IMR-90 (cell line): Measurements from ENCODE around the gene SLC25A21. TPM values are rescaled to one million over a fixed set of nuclear protein-coding genes. Genes with fewer than 3 reads are reported as not detected.

Source experiments
- ATAC-seq: fragments of 200-7000 bp; cut with Tn5 transposase; 2 replicates; pipeline ENCODE4 v1.9.1; 2020; ENCODE audit warnings: low read depth, mild to moderate bottlenecking, moderate library complexity
- BruUV-seq: library from RNA; stranded (reverse); fragments of 400-500 nt; replicated peaks from 2 replicates; lab custom pipeline; 2021; lab: Mats Ljungman, UMichigan
- CTCF ChIA-PET: fragments of 300-600 bp; formaldehyde crosslinking; extraction: SDS; loops from one replicate; lab custom pipeline; 2021; ENCODE audit warnings: antibody characterized with exemption; lab: Yijun Ruan, JAX
- POLR2A ChIA-PET: fragments of 300-600 bp; sonication (Branson Sonifier 250); formaldehyde crosslinking; loops from one replicate; lab custom pipeline; 2022; ENCODE audit warnings: antibody characterized with exemption; ENCODE audit not compliant: unreplicated experiment; lab: Charles Lee
- DNase-seq: peaks from one replicate; pipeline ENCODE4 v3.0.0; 2013
- H2AFZ ChIP-seq: replicated peaks from 2 replicates; pipeline ENCODE3; 2013; ENCODE audit warnings: low read length, mild to moderate bottlenecking; ENCODE audit not compliant: poor library complexity
- H2AK5ac ChIP-seq: 2 replicates; pipeline ENCODE4 v1.6.1; 2013; ENCODE audit warnings: low read depth, low read length, inconsistent platforms
- H2AK9ac ChIP-seq: replicated peaks from 2 replicates; pipeline ENCODE3; 2013; ENCODE audit warnings: mild to moderate bottlenecking, low read depth, low read length, moderate library complexity; ENCODE audit not compliant: poor library complexity
- H2BK120ac ChIP-seq: 2 replicates; pipeline ENCODE4 v1.6.1; 2013; ENCODE audit warnings: low read depth, low read length, inconsistent platforms
- H2BK15ac ChIP-seq: 3 replicates; pipeline ENCODE4 v1.6.1; 2013; ENCODE audit warnings: low read depth, low read length, inconsistent platforms
- H2BK20ac ChIP-seq: 2 replicates; pipeline ENCODE4 v1.6.1; 2013; ENCODE audit warnings: low read depth, mild to moderate bottlenecking, inconsistent platforms, low read length, moderate library complexity
- H2BK5ac ChIP-seq: 2 replicates; pipeline ENCODE4 v1.6.1; 2013; ENCODE audit warnings: mild to moderate bottlenecking, low read depth, low read length, inconsistent platforms; ENCODE audit not compliant: poor library complexity, severe bottlenecking
- H3K14ac ChIP-seq: replicated peaks from 2 replicates; pipeline ENCODE4 v1.6.1; 2013; ENCODE audit warnings: low read depth, low read length, inconsistent platforms
- H3K18ac ChIP-seq: 2 replicates; pipeline ENCODE4 v1.6.1; 2013; ENCODE audit warnings: low read depth, low read length, control low read depth
- H3K23ac ChIP-seq: 2 replicates; pipeline ENCODE4 v1.6.1; 2013; ENCODE audit warnings: low read depth, low read length, inconsistent platforms
- H3K27ac ChIP-seq: 2 replicates; pipeline ENCODE4 v1.5.1; 2013; ENCODE audit warnings: mild to moderate bottlenecking, control low read depth, low read length; ENCODE audit not compliant: insufficient read depth
- H3K27me3 ChIP-seq: 2 replicates; pipeline ENCODE4 v1.6.1; 2013; ENCODE audit warnings: low read length; ENCODE audit not compliant: control insufficient read depth, insufficient read depth
- H3K36me3 ChIP-seq: 2 replicates; pipeline ENCODE4 v1.6.1; 2013; ENCODE audit warnings: low read length, mixed read lengths; ENCODE audit not compliant: control insufficient read depth, insufficient read depth
- H3K4ac ChIP-seq: 2 replicates; pipeline ENCODE4 v1.6.1; 2013; ENCODE audit warnings: low read depth, low read length, inconsistent platforms
- H3K4me1 ChIP-seq: 2 replicates; pipeline ENCODE4 v1.6.1; 2013; ENCODE audit warnings: low read length, mixed read lengths; ENCODE audit not compliant: control insufficient read depth, insufficient read depth
- H3K4me2 ChIP-seq: 2 replicates; pipeline ENCODE4 v1.6.1; 2013; ENCODE audit warnings: low read depth, mild to moderate bottlenecking, control low read depth, low read length, moderate library complexity
- H3K4me3 ChIP-seq: 2 replicates; pipeline ENCODE4 v1.5.1; 2013; ENCODE audit warnings: low read depth, mild to moderate bottlenecking, control low read depth, low read length, moderate library complexity; ENCODE audit not compliant: insufficient read depth
- H3K56ac ChIP-seq: 2 replicates; pipeline ENCODE4 v1.6.1; 2013; ENCODE audit warnings: low read length, inconsistent platforms; ENCODE audit not compliant: insufficient read depth; ENCODE audit errors: extremely low read depth
- H3K79me1 ChIP-seq, 2 experiments: 2 replicates each; pipeline ENCODE4 v1.6.1; 2013; ENCODE audit warnings: low read length in 2 of 2, inconsistent platforms in 1 of 2, low read depth in 1 of 2
- H3K9ac ChIP-seq: 2 replicates; pipeline ENCODE4 v1.6.1; 2013; ENCODE audit warnings: low read depth, low read length, control low read depth
- H3K9me1 ChIP-seq: 2 replicates; pipeline ENCODE4 v1.6.1; 2013; ENCODE audit warnings: low read length, inconsistent platforms; ENCODE audit not compliant: insufficient read depth
- H3K9me3 ChIP-seq: 2 replicates; pipeline ENCODE4 v1.6.1; 2013; ENCODE audit warnings: low read length; ENCODE audit not compliant: control insufficient read depth, insufficient read depth
- H4K20me1 ChIP-seq: 2 replicates; pipeline ENCODE4 v1.6.1; 2013; ENCODE audit warnings: low read length, inconsistent platforms; ENCODE audit not compliant: insufficient read depth
- H4K5ac ChIP-seq: 2 replicates; pipeline ENCODE4 v1.6.1; 2013; ENCODE audit warnings: mild to moderate bottlenecking, low read depth, low read length, control low read depth
- H4K8ac ChIP-seq, 2 experiments: 2 replicates each; pipeline ENCODE4 v1.6.1; 2013; ENCODE audit warnings: low read depth in 2 of 2, low read length in 2 of 2, control low read depth in 1 of 2, inconsistent platforms in 1 of 2
- H4K91ac ChIP-seq: 2 replicates; pipeline ENCODE4 v1.6.1; 2013; ENCODE audit warnings: low read depth, low read length, inconsistent platforms; ENCODE audit not compliant: insufficient read depth
- BHLHE40 ChIP-seq: fragments of 150-350 bp; IDR thresholded peaks from 2 replicates; pipeline ENCODE4 v1.6.1; 2016; ENCODE audit warnings: mild to moderate bottlenecking, low read depth, low read length
- CEBPB ChIP-seq: IDR thresholded peaks from 2 replicates; pipeline ENCODE4 v1.6.1; 2012; ENCODE audit warnings: low read depth, low read length, improper control_type of control experiment
- CHD1 ChIP-seq: IDR thresholded peaks from 2 replicates; pipeline ENCODE4 v1.6.1; 2012; ENCODE audit warnings: low read depth, low read length, improper control_type of control experiment
- ELK1 ChIP-seq: fragments of 150-350 bp; IDR thresholded peaks from 2 replicates; pipeline ENCODE4 v1.6.1; 2016; ENCODE audit warnings: low read depth, mild to moderate bottlenecking, low read length, moderate library complexity, borderline replicate concordance
- FOS ChIP-seq: fragments of 150-350 bp; IDR thresholded peaks from 2 replicates; pipeline ENCODE4 v1.6.1; 2016; ENCODE audit warnings: low read depth, low read length
- MAFK ChIP-seq: IDR thresholded peaks from 2 replicates; pipeline ENCODE4 v1.6.1; 2012; ENCODE audit warnings: low read depth, low read length, improper control_type of control experiment
- MAZ ChIP-seq: IDR thresholded peaks from 2 replicates; pipeline ENCODE4 v1.6.1; 2012; ENCODE audit warnings: low read depth, mild to moderate bottlenecking, low read length, improper control_type of control experiment, moderate library complexity, borderline replicate concordance
- MXI1 ChIP-seq: IDR thresholded peaks from 2 replicates; pipeline ENCODE4 v1.6.1; 2012; ENCODE audit warnings: low read depth, mild to moderate bottlenecking, low read length, moderate library complexity, borderline replicate concordance
- NFE2L2 ChIP-seq: fragments of 150-350 bp; IDR thresholded peaks from 2 replicates; pipeline ENCODE4 v1.6.1; 2016; ENCODE audit warnings: low read depth, mild to moderate bottlenecking, low read length
- POLR2A ChIP-seq: IDR thresholded peaks from 2 replicates; pipeline ENCODE4 v1.6.1; 2012; ENCODE audit warnings: mild to moderate bottlenecking, low read depth, low read length
- RAD21 ChIP-seq: IDR thresholded peaks from 2 replicates; pipeline ENCODE4 v1.6.1; 2012; ENCODE audit warnings: low read length, improper control_type of control experiment
- RCOR1 ChIP-seq: IDR thresholded peaks from 2 replicates; pipeline ENCODE4 v1.6.1; 2012; ENCODE audit warnings: mild to moderate bottlenecking, low read length, improper control_type of control experiment; ENCODE audit not compliant: insufficient replicate concordance
- RFX5 ChIP-seq: IDR thresholded peaks from 2 replicates; pipeline ENCODE4 v1.8.0; 2012; ENCODE audit warnings: low read depth, mild to moderate bottlenecking, low read length, moderate library complexity
- SMC3 ChIP-seq: fragments of 150-350 bp; IDR thresholded peaks from 2 replicates; pipeline ENCODE4 v1.6.1; 2016; ENCODE audit warnings: low read depth, mild to moderate bottlenecking, antibody characterized with exemption, low read length, moderate library complexity
- USF2 ChIP-seq: fragments of 150-350 bp; IDR thresholded peaks from 2 replicates; pipeline ENCODE4 v1.6.1; 2017; ENCODE audit warnings: mild to moderate bottlenecking, antibody characterized with exemption, low read length, low read depth
- dilution Hi-C: fragments of 300-500 bp; cut with HindIII; formaldehyde crosslinking; loops from one replicate; pipeline ENCODE4 v1.14.3; 2018; ENCODE audit warnings: low sequenced_read_pairs; ENCODE audit not compliant: unreplicated experiment
- in situ Hi-C: fragments of 300-500 bp; cut with MboI; formaldehyde crosslinking; loops from 3 replicates; pipeline ENCODE4 v1.14.3; 2019; ENCODE audit warnings: low sequenced_read_pairs, inconsistent platforms, mixed read lengths
- intact Hi-C: fragments of 100-400 bp; cut with micrococcal nuclease; formaldehyde crosslinking; loops from 2 replicates; pipeline ENCODE4 v1.10.0; 2022
- polyA plus RNA-seq, 3 experiments: library from polyadenylated mRNA; depleted of rRNA; stranded (reverse); fragments of >200 nt; gene quantifications; 2 replicates each; pipeline ENCODE4 v1.2.3, GENCODE V29; 2012; ENCODE audit warnings: low replicate concordance in 1 of 3
- total RNA-seq: library from RNA; depleted of rRNA; stranded (reverse); fragments of >200 nt; gene quantifications from 2 replicates; pipeline ENCODE4 v1.2.3, GENCODE V29; 2012
- TF ChIP-seq, protein P1 (sequence below): conservative IDR thresholded peaks from 2 replicates; pipeline ENCODE4 v1.5.1; 2012; ENCODE audit warnings: mild to moderate bottlenecking, low read depth, low read length, improper control_type of control experiment

The SLC25A21 gene
- total and polyA plus RNA-seq, 2 of the 4 experiments (the other 2 are of a cell fraction), result 0.62 to 0.90 TPM

DNA sequence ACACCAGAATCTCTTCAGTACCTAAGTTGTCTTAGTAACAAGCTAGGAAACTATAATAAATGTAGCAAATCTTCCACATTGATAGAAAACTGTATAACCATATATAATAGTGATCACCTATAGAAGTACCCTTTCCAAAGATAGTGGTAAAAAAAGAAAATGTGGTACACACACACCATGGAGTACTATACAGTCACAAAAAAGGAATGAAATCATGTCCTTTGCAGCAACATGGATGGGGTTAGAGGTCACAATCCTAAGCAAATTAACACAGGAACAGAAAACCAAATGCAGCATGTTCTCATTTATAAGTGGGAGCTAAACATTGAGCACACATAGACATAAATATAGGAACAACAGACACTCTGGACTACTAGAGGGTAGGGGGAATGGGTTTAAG lies 90.5 kb downstream of the SLC25A21 start:
- Histone ChIP-seq H2BK120ac (no peak overlapping the region), H3K4me2 (no peak overlapping the region), H3K23ac (no peak overlapping the region), H2BK20ac (no peak overlapping the region), H3K9me3 (no peaks in the 10 kb centered on the region), H3K27me3 (no peaks in the 10 kb centered on the region), H3K18ac (no peak overlapping the region), H2AK9ac (no peak overlapping the region), H4K5ac (no peak overlapping the region), H2BK15ac (no peak overlapping the region), H4K91ac (no peak overlapping the region), H3K56ac (no peak overlapping the region), H3K36me3 (no peaks in the 10 kb centered on the region), H2BK5ac (no peak overlapping the region), H2AK5ac (no peak overlapping the region), H3K79me1 (no peaks in the 10 kb centered on the region), H3K9ac (no peak overlapping the region), H4K8ac (no peak overlapping the region), H3K27ac (no peak overlapping the region), H4K20me1 (no peaks in the 10 kb centered on the region), H3K14ac (no peak overlapping the region), H3K4me1 (no peaks in the 10 kb centered on the region), H3K4me3 (no peak overlapping the region), H3K9me1 (no peaks in the 10 kb centered on the region), H3K4ac (no peak overlapping the region), H2AFZ (no peak overlapping the region)
- BruUV-seq, result no TSS peak
- no peak for TF ChIP-seq POLR2A
- no peak for TF ChIP-seq USF2
- TF ChIP-seq ELK1, result no peak
- no peak for TF ChIP-seq MAZ
- no peak for TF ChIP-seq MAFK
- no peak for TF ChIP-seq CHD1
- TF ChIP-seq RAD21, result no peak
- no peak for TF ChIP-seq RFX5
- no peak for TF ChIP-seq SMC3
- TF ChIP-seq MXI1, result no peak
- no peak for TF ChIP-seq RCOR1
- TF ChIP-seq, protein P1, sequence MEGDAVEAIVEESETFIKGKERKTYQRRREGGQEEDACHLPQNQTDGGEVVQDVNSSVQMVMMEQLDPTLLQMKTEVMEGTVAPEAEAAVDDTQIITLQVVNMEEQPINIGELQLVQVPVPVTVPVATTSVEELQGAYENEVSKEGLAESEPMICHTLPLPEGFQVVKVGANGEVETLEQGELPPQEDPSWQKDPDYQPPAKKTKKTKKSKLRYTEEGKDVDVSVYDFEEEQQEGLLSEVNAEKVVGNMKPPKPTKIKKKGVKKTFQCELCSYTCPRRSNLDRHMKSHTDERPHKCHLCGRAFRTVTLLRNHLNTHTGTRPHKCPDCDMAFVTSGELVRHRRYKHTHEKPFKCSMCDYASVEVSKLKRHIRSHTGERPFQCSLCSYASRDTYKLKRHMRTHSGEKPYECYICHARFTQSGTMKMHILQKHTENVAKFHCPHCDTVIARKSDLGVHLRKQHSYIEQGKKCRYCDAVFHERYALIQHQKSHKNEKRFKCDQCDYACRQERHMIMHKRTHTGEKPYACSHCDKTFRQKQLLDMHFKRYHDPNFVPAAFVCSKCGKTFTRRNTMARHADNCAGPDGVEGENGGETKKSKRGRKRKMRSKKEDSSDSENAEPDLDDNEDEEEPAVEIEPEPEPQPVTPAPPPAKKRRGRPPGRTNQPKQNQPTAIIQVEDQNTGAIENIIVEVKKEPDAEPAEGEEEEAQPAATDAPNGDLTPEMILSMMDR, result no peak
- TF ChIP-seq FOS, result no peak
- TF ChIP-seq CEBPB, result no peak
- TF ChIP-seq NFE2L2, result no peak
- no peak for TF ChIP-seq BHLHE40
- intact Hi-C loops (no loop called here), in situ Hi-C loops (no loop called here), dilution Hi-C loops (no loop called here)
- DNase-seq (no peak), ATAC-seq (no peak)
- CTCF ChIA-PET, result no interaction called here
- POLR2A ChIA-PET, result no interaction called here
